HFFc6 (cell line): Measurements from ENCODE around the gene HIPK2. TPM values are rescaled to one million over a fixed set of nuclear protein-coding genes. Genes with fewer than 3 reads are reported as not detected.

Experiments used
- DNase-seq: peaks from one replicate; pipeline ENCODE4 v3.0.0-alpha.2; 2018
- H3K27ac Mint-ChIP-seq: 2 replicates; pipeline ENCODE4 v1.8.0; 2020; ENCODE audit warnings: mild to moderate bottlenecking, mixed read lengths
- H3K27me3 Mint-ChIP-seq: 2 replicates; pipeline ENCODE4 v1.8.0; 2021; ENCODE audit warnings: mild to moderate bottlenecking, moderate library complexity, mixed read lengths; ENCODE audit not compliant: insufficient read depth
- H3K36me3 Mint-ChIP-seq: 2 replicates; pipeline ENCODE4 v1.8.0; 2021; ENCODE audit warnings: low read depth, mixed read lengths
- H3K4me1 Mint-ChIP-seq: 2 replicates; pipeline ENCODE4 v1.8.0; 2020; ENCODE audit warnings: low read depth, mixed read lengths
- H3K4me3 Mint-ChIP-seq: 2 replicates; pipeline ENCODE4 v1.8.0; 2020; ENCODE audit warnings: mild to moderate bottlenecking, moderate library complexity, mixed read lengths
- H3K9me3 Mint-ChIP-seq: 2 replicates; pipeline ENCODE4 v1.8.0; 2020; ENCODE audit warnings: mild to moderate bottlenecking, mixed read lengths
- CTCF ChIP-seq: fragments of 200-600 bp; sonication (generic); IDR thresholded peaks from 2 replicates; pipeline ENCODE4 v1.5.0; 2021; ENCODE audit warnings: antibody characterized with exemption, mild to moderate bottlenecking
- total RNA-seq, 6 experiments: library from RNA; stranded (reverse); fragmentation: NEBNext Ultra II Directional; extraction: Animal tissue kit (Norgen Biotek cat#: 25700); gene quantifications; 2 replicates in 1 of 6; 3 replicates in 5 of 6; pipeline ENCODE4 v1.2.3, GENCODE V29; 2021

The HIPK2 gene
- total RNA-seq, 6 experiments from 2014 or later = 14.6 to 33.4 (median 31.4) TPM

GRCh38 chr7:139730746-139731612 lies 46.8 kb downstream of the HIPK2 start:
- Mint-ChIP-seq H3K4me1 (peaks cover 86% of the 10 kb centered on the region), H3K27ac (peak overlapping the region; percentile 24; the same call in 1 of the 2 replicates), H3K9me3 (no peaks in the 10 kb centered on the region), H3K27me3 (peaks cover 1% of the 10 kb centered on the region), H3K36me3 (peaks cover 22% of the 10 kb centered on the region), H3K4me3 (peak overlapping the region; percentile 62; the same call in 1 of the 2 replicates)
- no peak for TF ChIP-seq CTCF
- no peak for DNase-seq

- H3K27ac Mint-ChIP-seq = no peak overlapping the region
Observed at GRCh38 chr7:139728203-139728602, 49.6 kb downstream of the HIPK2 start.

DNA sequence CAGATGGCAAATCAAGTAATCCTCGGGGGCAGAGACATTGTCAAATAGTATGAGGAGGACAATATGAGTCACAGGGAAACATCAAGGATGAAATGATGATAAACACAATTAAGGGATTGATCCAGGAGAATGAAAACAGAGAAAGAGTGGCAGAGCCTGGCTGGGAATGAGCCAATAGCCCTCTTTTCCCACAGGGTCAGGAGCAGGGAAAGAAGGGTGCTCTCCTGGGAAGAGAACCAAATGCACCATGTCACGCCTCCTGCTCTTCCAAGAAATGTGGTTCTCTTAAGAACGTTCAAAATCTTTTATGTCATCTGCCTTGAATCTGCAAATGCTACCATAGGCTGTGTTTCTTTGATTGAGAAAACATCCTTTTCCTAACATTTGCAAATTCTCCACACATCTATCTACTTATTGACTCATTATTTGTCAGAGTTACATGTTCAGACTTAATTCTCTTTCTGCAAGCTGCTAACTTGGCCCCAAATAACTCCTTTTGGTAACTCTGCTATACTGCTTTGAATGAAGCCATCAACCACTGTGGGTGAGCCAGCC lies 50.6 kb downstream of the HIPK2 start:
- H3K36me3 Mint-ChIP-seq = peaks cover 14% of the 10 kb centered on the region; the same call in 1 of the 2 replicates
- H3K4me3 Mint-ChIP-seq = peak overlapping the region; percentile 6; the same call in 1 of the 2 replicates
- H3K9me3 Mint-ChIP-seq = no peaks in the 10 kb centered on the region
- peak overlapping the region; percentile 28 for H3K27ac Mint-ChIP-seq
- peaks cover 1% of the 10 kb centered on the region for H3K27me3 Mint-ChIP-seq
- H3K4me1 Mint-ChIP-seq = peaks cover 72% of the 10 kb centered on the region
- TF ChIP-seq CTCF = no peak
- DNase-seq = peak; percentile 23

More at GRCh38 chr7:139728203-139728602, 49.6 kb downstream of the HIPK2 start:
- Mint-ChIP-seq H3K36me3 (peaks cover 14% of the 10 kb centered on the region; the same call in 1 of the 2 replicates), H3K27me3 (peaks cover 1% of the 10 kb centered on the region), H3K9me3 (no peaks in the 10 kb centered on the region), H3K4me1 (peaks cover 81% of the 10 kb centered on the region), H3K4me3 (no peak overlapping the region; the same call in 1 of the 2 replicates)
- DNase-seq = no peak
- TF ChIP-seq CTCF = no peak

DNA sequence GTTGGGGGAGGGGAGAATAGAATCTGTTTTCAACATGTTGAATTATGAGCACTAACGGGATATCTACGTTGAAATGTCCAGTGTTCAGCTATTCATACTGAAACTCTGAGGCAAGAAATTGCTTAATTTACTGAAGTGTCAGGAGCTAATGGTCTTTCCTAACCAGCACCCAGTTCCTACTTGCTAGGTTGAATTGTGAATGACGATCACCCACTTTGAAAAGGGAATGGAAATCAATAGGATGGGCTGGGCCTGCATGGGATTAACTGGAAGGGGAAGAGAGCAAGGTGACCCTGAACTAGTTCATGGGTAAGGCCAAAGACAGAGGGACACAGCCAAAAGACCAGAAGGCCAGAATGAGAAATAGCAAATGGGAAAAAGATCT lies 51.3 kb downstream of the HIPK2 start:
- Mint-ChIP-seq H3K9me3 (no peaks in the 10 kb centered on the region), H3K36me3 (peaks cover 14% of the 10 kb centered on the region; the same call in 1 of the 2 replicates), H3K4me1 (peaks cover 65% of the 10 kb centered on the region), H3K27me3 (peaks cover 1% of the 10 kb centered on the region), H3K27ac (no peak overlapping the region), H3K4me3 (no peak overlapping the region; the same call in 1 of the 2 replicates)
- DNase-seq = no peak
- no peak for TF ChIP-seq CTCF

- Mint-ChIP-seq H3K9me3 (no peaks in the 10 kb centered on the region), H3K36me3 (peaks cover 14% of the 10 kb centered on the region; the same call in 1 of the 2 replicates), H3K27ac (no peak overlapping the region), H3K27me3 (peaks cover 1% of the 10 kb centered on the region; the same call in 1 of the 2 replicates), H3K4me3 (no peak overlapping the region), H3K4me1 (peaks cover 59% of the 10 kb centered on the region)
- TF ChIP-seq CTCF = no peak
- DNase-seq = no peak
Observed at GRCh38 chr7:139725858-139726484, 51.8 kb downstream of the HIPK2 start.
